Measurements from ENCODE around the gene ATG7.

DNA sequence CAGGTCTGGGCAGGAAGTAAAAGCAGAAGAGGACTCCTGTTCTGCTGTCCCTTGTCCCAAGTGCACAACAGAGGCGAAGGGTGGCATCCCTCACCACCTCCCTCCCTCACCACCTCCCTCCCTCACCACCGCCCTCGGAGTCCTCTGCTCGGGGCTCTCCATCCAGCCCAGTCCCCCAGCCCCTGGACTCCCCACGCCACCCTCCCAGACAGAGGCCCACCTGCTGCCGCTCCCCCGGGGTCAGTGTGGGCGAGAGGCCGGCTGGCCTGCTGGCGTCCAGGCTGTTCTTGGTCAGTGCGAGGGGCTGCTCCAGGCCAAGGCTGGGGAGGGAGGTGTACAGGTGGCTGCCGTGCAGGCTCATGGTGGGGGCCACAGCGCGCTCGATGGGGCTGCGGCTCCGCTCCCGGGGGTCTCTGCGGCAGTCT is 292.4 kb downstream of the ATG7 start:
- TF ChIP-seq, protein P1, sequence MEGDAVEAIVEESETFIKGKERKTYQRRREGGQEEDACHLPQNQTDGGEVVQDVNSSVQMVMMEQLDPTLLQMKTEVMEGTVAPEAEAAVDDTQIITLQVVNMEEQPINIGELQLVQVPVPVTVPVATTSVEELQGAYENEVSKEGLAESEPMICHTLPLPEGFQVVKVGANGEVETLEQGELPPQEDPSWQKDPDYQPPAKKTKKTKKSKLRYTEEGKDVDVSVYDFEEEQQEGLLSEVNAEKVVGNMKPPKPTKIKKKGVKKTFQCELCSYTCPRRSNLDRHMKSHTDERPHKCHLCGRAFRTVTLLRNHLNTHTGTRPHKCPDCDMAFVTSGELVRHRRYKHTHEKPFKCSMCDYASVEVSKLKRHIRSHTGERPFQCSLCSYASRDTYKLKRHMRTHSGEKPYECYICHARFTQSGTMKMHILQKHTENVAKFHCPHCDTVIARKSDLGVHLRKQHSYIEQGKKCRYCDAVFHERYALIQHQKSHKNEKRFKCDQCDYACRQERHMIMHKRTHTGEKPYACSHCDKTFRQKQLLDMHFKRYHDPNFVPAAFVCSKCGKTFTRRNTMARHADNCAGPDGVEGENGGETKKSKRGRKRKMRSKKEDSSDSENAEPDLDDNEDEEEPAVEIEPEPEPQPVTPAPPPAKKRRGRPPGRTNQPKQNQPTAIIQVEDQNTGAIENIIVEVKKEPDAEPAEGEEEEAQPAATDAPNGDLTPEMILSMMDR (IDR thresholded peaks at IDR 0.05; ENCODE audit: low read depth, low read length, poor library complexity, severe bottlenecking): no peak
- TF ChIP-seq EZH2phosphoT487 (IDR thresholded peaks at IDR 0.05; ENCODE audit: borderline replicate concordance, low read length): no peak

Data from DOHH2 (cell line).